Psoas muscle (tissue), 8 donors: ENCODE results near the gene EDN2. TPM values are rescaled to one million over a fixed set of nuclear protein-coding genes. Genes with fewer than 3 reads are reported as not detected.

Source experiments
- ATAC-seq, 4 donors: fragments of 200-7000 bp; cut with Tn5 transposase; one replicate each; pipeline ENCODE4 v1.9.1; 2020; ENCODE audit warnings: moderate library complexity in 3 of 4, mild to moderate bottlenecking in 2 of 4
- DNase-seq, 2 donors: peaks; one replicate each; pipeline ENCODE4 v3.0.0-alpha.2; 2020
- H3K27ac ChIP-seq: fragments of 200-600 bp; one replicate; pipeline ENCODE4 v1.8.0; 2022
- H3K27me3 ChIP-seq, 3 donors: fragments of 200-600 bp in 1 of 3; one replicate each; pipeline versions ENCODE4 v1.6.1 to v1.8.0; 2013 to 2022; ENCODE audit warnings: low read length in 2 of 3, mild to moderate bottlenecking in 2 of 3, moderate library complexity in 1 of 3; ENCODE audit not compliant: insufficient read depth in 3 of 3
- H3K36me3 ChIP-seq, 2 donors: fragments of 200-600 bp in 1 of 2; one replicate each; pipeline versions ENCODE4 v1.6.1 to v1.8.0; 2013 to 2022; ENCODE audit warnings: low read depth in 1 of 2, mild to moderate bottlenecking in 1 of 2, moderate library complexity in 1 of 2; ENCODE audit not compliant: insufficient read depth in 1 of 2
- H3K4me1 ChIP-seq: fragments of 200-600 bp; one replicate; pipeline ENCODE4 v1.8.0; 2022
- H3K4me3 ChIP-seq: fragments of 200-600 bp; one replicate; pipeline ENCODE4 v1.8.0; 2022; ENCODE audit warnings: mild to moderate bottlenecking
- H3K9me3 ChIP-seq: fragments of 200-600 bp; one replicate; pipeline ENCODE4 v1.8.0; 2022
- WGBS, 3 donors: extraction: QIAGEN DNeasy Blood & Tissue Kit; methylation state at CpG; one replicate each; pipeline versions ENCODE4 v1.1.6 to v1.1.7; 2013; 5-methylcytosine and 5-hydroxymethylcytosine counted together
- intact Hi-C, 2 donors: fragments of 100-400 bp; cut with DNase I; formaldehyde crosslinking; loops; one replicate each; pipeline versions ENCODE4 v1.11.0 to v1.14.2; 2022
- polyA plus RNA-seq, 3 donors: library from polyadenylated mRNA; stranded (reverse); fragments of 200-250 nt; gene quantifications; one replicate each; pipeline ENCODE4 v1.2.3, GENCODE V29; 2013
- total RNA-seq, 4 donors: library from RNA; stranded (reverse); fragmentation: NEBNext Ultra II Directional in 2 of 4; extraction: Animal tissue kit (Norgen Biotek cat#: 25700) in 2 of 4; gene quantifications; one replicate each; pipeline versions ENCODE4 v1.2.1 to v1.2.4, GENCODE V29; 2021 to 2023
- TF ChIP-seq, protein P1 (sequence below): fragments of 200-600 bp; IDR thresholded peaks from one replicate; pipeline ENCODE4 v1.8.0; 2022; ENCODE audit warnings: antibody characterized with exemption
- donor health status: healthy with polysubstance abuse.
- donor health status: DM: no; HTN: no; CAD: no; lungs with moderate emphysema.
- donor health status: Bipolar disorder and iron deficiency.
- donor health status: healthy.
- donor health status: DM: yes; HTN: yes; CAD: no.
- donor health status: DM: no; HTN: no; CAD: no.
- donor health status: DM: no; HTN: no; CAD: no.
- donor health status: DM: yes; HTN: yes; CAD: no.

Gene EDN2
- total and polyA plus RNA-seq, 7 donors: 0.03 to 0.10 TPM; not detected in 5

DNA sequence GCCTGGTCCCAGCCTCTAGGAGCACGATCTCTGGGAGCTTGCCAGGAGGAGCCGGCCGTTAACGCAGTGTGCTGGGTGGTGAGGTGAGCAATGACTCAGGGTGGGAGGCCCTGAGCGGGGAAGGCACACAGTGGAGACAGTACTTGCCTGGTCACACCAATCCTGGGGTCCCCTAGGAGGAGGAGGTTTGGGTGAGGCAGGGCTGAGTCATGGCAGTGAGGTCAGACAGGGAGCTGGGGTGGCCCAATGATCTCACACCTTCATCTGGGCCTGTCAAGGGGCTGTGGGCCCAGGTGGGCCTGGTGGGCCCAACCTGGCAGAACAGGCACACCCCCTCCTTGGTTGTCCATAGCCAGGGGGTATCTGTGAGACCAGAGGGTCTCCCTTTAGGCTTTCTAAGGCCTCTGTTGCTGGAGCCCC lies 8.6 kb upstream of the EDN2 start:
- Histone ChIP-seq H3K36me3 (no peaks in the 10 kb centered on the region), H3K4me3 (no peak overlapping the region), H3K27me3 (no peaks in the 10 kb centered on the region), H3K9me3 (no peaks in the 10 kb centered on the region), H3K4me1 (peaks cover 18% of the 10 kb centered on the region), H3K27ac (no peak overlapping the region)
- WGBS, 3 donors: 90 to 100% (median 99%) methylated on average over 5 of the region's 5 CpGs
- TF ChIP-seq, protein P1, sequence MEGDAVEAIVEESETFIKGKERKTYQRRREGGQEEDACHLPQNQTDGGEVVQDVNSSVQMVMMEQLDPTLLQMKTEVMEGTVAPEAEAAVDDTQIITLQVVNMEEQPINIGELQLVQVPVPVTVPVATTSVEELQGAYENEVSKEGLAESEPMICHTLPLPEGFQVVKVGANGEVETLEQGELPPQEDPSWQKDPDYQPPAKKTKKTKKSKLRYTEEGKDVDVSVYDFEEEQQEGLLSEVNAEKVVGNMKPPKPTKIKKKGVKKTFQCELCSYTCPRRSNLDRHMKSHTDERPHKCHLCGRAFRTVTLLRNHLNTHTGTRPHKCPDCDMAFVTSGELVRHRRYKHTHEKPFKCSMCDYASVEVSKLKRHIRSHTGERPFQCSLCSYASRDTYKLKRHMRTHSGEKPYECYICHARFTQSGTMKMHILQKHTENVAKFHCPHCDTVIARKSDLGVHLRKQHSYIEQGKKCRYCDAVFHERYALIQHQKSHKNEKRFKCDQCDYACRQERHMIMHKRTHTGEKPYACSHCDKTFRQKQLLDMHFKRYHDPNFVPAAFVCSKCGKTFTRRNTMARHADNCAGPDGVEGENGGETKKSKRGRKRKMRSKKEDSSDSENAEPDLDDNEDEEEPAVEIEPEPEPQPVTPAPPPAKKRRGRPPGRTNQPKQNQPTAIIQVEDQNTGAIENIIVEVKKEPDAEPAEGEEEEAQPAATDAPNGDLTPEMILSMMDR: no peak
- intact Hi-C loops: no loop called here
- peak; percentile 16 to 62 for DNase-seq
- no peak for ATAC-seq

DNA sequence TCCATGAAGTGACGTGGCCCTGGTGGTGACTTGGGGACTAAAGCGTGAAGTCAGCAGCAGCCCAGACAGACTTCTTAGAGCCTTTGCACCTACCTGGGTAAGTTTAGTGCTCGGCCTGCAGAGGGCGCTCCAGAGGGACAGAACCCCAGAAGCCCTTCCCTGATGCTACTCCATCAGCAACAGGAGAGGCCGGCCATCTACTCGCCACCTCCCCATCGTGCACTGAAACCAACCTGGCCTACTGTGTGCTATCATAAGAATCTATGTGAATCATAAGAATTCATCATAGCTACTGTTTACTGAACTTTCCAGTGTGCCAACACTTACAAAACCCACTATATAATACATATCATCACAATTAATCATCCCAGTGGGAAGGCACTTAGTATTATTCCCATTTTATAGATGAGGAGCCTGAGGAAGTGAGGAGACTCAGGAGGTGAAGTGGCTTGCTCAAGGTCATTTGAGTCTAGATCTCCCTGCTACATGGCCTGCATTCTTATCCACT lies 7.9 kb upstream of the EDN2 start:
- Histone ChIP-seq H3K36me3 (no peaks in the 10 kb centered on the region), H3K4me3 (no peak overlapping the region), H3K27ac (no peak overlapping the region), H3K9me3 (no peaks in the 10 kb centered on the region), H3K27me3 (no peaks in the 10 kb centered on the region), H3K4me1 (peaks cover 16% of the 10 kb centered on the region)
- intact Hi-C loops: no loop called here
- WGBS, 3 donors: 77 to 85% (median 79%) methylated on average over 7 of the region's 7 CpGs
- peak in 1 of 2 donors; percentile 60 for DNase-seq
- no peak for ATAC-seq
- TF ChIP-seq, protein P1: no peak

DNA sequence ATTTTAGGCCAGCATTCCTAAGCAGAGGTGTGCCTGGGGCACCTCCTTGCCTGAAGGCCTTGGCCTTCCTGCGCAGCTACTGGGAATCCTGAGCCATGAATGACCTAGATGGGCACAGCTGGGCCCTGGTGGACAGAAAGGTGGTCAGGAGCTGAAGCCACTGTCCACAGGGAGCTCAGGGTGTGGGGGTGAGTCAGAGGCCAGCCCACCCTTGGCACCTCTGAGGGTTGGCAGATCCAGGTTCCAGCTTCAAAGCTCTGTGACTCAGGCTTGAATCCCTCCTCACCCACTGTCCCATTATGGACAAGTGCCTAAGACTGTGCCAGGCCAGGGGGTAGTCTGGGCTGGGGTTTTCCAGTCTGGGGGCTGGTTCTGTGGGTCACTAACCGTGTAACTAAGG lies 6.4 kb upstream of the EDN2 start:
- Histone ChIP-seq H3K27me3 (no peaks in the 10 kb centered on the region), H3K27ac (no peak overlapping the region), H3K4me1 (peaks cover 12% of the 10 kb centered on the region), H3K4me3 (no peak overlapping the region), H3K9me3 (no peaks in the 10 kb centered on the region), H3K36me3 (no peaks in the 10 kb centered on the region)
- DNase-seq: peak in 1 of 2 donors; percentile 13
- no peak for ATAC-seq
- TF ChIP-seq, protein P1: no peak
- intact Hi-C loops: no loop called here
- WGBS, 3 donors: 86 to 96% (median 89%) methylated on average over 2 of the region's 2 CpGs

DNA sequence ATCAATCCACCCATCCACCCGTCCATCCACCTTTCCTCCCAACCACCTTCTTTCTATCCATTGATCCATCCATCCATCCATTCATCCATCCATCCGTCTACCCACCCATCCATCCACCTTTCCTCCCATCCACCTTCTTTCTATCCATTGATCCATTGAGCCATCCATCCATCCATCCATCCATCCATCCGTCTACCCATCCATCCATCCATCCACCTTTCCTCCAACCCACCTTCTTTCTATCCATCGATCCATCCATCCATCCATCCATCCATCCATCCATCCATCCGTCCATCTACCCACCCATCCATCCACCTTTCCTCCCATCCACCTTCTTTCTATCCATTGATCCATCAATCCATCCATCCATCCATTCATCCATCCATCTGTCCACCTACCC lies 5.1 kb upstream of the EDN2 start:
- Histone ChIP-seq H3K27me3 (no peaks in the 10 kb centered on the region), H3K4me1 (peaks cover 20% of the 10 kb centered on the region), H3K4me3 (no peak overlapping the region), H3K36me3 (no peaks in the 10 kb centered on the region), H3K27ac (no peak overlapping the region), H3K9me3 (no peaks in the 10 kb centered on the region)
- DNase-seq (no peak), ATAC-seq (no peak)
- 93 to 97% (median 95%) methylated on average over 5 of the region's 5 CpGs for WGBS, 3 donors
- intact Hi-C loops: no loop called here
- TF ChIP-seq, protein P1: no peak
